ENCODE data around the gene SNCG.

DNA sequence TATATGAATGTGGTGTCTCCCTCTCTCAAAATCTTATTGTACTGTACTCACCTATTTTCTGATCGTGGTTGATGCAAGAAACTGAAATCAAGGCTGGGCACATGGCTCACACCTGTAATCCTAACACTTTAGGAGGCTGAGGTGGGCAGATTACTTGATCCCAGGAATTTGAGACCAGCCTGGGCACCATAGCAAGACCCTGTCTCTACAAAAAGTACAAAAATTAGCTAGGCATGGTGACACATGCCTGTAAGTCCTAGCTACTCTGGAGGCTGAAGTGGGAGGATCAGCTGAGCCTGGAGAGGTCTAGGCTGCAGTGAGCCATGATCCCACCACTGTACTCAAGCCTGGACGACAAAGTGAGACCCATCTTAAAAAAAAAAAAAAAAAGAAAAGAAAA, 17.0 kb upstream of the SNCG start:
- TF ChIP-seq TAF1 (IDR thresholded peaks at IDR 0.05; ENCODE audit: low read depth) (no peak), POLR2AphosphoS5 (IDR thresholded peaks at IDR 0.05) (no peak), REST (IDR thresholded peaks at IDR 0.05; ENCODE audit: borderline replicate concordance) (no peak)
- TF ChIP-seq, protein P1, sequence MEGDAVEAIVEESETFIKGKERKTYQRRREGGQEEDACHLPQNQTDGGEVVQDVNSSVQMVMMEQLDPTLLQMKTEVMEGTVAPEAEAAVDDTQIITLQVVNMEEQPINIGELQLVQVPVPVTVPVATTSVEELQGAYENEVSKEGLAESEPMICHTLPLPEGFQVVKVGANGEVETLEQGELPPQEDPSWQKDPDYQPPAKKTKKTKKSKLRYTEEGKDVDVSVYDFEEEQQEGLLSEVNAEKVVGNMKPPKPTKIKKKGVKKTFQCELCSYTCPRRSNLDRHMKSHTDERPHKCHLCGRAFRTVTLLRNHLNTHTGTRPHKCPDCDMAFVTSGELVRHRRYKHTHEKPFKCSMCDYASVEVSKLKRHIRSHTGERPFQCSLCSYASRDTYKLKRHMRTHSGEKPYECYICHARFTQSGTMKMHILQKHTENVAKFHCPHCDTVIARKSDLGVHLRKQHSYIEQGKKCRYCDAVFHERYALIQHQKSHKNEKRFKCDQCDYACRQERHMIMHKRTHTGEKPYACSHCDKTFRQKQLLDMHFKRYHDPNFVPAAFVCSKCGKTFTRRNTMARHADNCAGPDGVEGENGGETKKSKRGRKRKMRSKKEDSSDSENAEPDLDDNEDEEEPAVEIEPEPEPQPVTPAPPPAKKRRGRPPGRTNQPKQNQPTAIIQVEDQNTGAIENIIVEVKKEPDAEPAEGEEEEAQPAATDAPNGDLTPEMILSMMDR (IDR thresholded peaks at IDR 0.05; ENCODE audit: poor library complexity, severe bottlenecking) = no peak
